Prostate gland (tissue), 2 donors: ENCODE measurements around the gene SNAP29. TPM values are rescaled to one million over a fixed set of nuclear protein-coding genes. Genes with fewer than 3 reads are reported as not detected.

Source experiments
- DNase-seq: peaks from one replicate; pipeline ENCODE4 v3.0.0-alpha.2; 2019; ENCODE audit warnings: low spot score
- H3K27ac ChIP-seq, 2 donors: fragments of 200-600 bp; sonication (generic); 2 replicates each; pipeline ENCODE4 v1.5.1; 2017 to 2019
- H3K27me3 ChIP-seq: fragments of 200-600 bp; sonication (generic); replicated peaks from 2 replicates; pipeline ENCODE4 v1.5.1; 2019; ENCODE audit not compliant: insufficient read depth
- H3K36me3 ChIP-seq, 2 donors: fragments of 200-600 bp; sonication (generic); 1 replicate in 1 of 2; 2 replicates in 1 of 2; pipeline versions ENCODE4 v1.5.1 to v1.8.1; 2017 to 2019
- H3K4me1 ChIP-seq: fragments of 200-600 bp; sonication (generic); replicated peaks from 2 replicates; pipeline ENCODE4 v1.5.1; 2019
- H3K4me3 ChIP-seq, 2 donors: fragments of 200-600 bp; sonication (generic); 2 replicates each; pipeline ENCODE4 v1.5.1; 2017 to 2019
- H3K9me3 ChIP-seq: fragments of 200-600 bp; sonication (generic); 2 replicates; pipeline ENCODE4 v1.5.1; 2017
- POLR2A ChIP-seq: fragments of 450-650 bp; IDR thresholded peaks from one replicate; pipeline ENCODE4 v1.6.1; 2016; ENCODE audit warnings: antibody characterized with exemption, mild to moderate bottlenecking
- POLR2AphosphoS5 ChIP-seq: sonication (generic); formaldehyde crosslinking; IDR thresholded peaks from one replicate; pipeline ENCODE4 v1.6.1; 2017; ENCODE audit warnings: antibody characterized with exemption
- WGBS: methylation state at CpG from one replicate; pipeline ENCODE4 v1.1.5; 2018; 5-methylcytosine and 5-hydroxymethylcytosine counted together
- intact Hi-C: fragments of 100-400 bp; cut with DNase I; formaldehyde crosslinking; loops from one replicate; pipeline ENCODE4 v1.14.2; 2022
- total RNA-seq, 2 donors: library from RNA; depleted of rRNA; stranded (reverse); fragments of >200 nt; gene quantifications; one replicate each; pipeline ENCODE4 v1.1.0, GENCODE V29; 2016
- TF ChIP-seq, protein P1 (sequence below), 4 experiments: fragments of 200-600 bp in 2 of 4; fragments of 450-650 bp in 2 of 4; sonication (generic) in 2 of 4; IDR thresholded peaks; 1 replicate in 3 of 4; 2 replicates in 1 of 4; pipeline ENCODE4 v1.5.1; 2016 to 2019; ENCODE audit warnings: antibody characterized with exemption in 4 of 4, mild to moderate bottlenecking in 2 of 4, moderate library complexity in 2 of 4

Gene SNAP29
- total RNA-seq, 2 donors from 2014 or later: 19.1 to 24.1 TPM

DNA sequence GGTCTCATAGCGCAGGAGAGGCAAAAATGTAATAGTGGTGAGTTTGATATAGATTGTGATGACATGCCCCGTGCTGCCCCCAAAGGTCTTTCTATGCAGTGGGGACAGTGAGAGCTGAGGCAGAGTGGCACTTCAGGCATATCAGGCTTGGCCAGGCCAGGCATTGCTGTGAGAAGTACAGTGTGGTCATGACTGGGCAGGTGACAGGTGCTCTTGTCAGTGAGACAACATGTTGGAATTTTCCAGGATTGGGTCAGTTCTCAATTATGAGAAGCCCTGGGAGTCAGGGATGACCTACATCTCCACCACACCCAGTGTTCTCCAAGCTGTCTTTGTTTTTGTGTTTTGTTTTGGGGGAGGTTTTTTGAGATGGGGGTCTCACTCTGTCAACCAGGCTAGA lies 3.7 kb downstream of the SNAP29 start:
- Histone ChIP-seq H3K9me3 (no peaks in the 10 kb centered on the region), H3K27me3 (no peaks in the 10 kb centered on the region), H3K27ac (no peak overlapping the region), H3K4me1 (peaks cover 6% of the 10 kb centered on the region), H3K36me3 (no peaks in the 10 kb centered on the region), H3K4me3 (no peak overlapping the region)
- intact Hi-C loops: no loop called here
- TF ChIP-seq POLR2AphosphoS5 (no peak), POLR2A (no peak)
- TF ChIP-seq, protein P1, sequence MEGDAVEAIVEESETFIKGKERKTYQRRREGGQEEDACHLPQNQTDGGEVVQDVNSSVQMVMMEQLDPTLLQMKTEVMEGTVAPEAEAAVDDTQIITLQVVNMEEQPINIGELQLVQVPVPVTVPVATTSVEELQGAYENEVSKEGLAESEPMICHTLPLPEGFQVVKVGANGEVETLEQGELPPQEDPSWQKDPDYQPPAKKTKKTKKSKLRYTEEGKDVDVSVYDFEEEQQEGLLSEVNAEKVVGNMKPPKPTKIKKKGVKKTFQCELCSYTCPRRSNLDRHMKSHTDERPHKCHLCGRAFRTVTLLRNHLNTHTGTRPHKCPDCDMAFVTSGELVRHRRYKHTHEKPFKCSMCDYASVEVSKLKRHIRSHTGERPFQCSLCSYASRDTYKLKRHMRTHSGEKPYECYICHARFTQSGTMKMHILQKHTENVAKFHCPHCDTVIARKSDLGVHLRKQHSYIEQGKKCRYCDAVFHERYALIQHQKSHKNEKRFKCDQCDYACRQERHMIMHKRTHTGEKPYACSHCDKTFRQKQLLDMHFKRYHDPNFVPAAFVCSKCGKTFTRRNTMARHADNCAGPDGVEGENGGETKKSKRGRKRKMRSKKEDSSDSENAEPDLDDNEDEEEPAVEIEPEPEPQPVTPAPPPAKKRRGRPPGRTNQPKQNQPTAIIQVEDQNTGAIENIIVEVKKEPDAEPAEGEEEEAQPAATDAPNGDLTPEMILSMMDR (IDR thresholded peaks at IDR 0.05): no peak
- DNase-seq: no peak
- 70% methylated on average over 2 of the region's 2 CpGs for WGBS

DNA sequence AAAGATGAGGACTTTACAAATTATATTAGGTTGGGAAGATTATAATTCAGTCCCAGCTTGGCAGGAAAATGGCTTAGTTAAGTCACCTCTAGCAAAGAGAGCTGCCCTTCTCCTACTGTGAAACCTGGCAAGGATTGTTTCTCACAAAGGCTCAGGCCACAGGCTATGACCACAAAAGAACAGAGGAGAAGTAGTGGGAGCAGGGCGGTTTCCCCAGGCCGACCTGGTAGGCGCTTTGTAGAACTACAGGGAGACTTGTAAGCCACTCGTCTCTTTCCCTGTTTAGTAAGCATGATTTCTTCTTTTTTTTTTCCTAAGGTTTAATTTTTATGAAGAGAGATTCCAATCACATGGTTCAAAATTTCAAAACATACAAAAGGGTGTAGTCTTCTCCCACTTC lies 4.6 kb downstream of the SNAP29 start:
- WGBS: 89% methylated on average over 4 of the region's 4 CpGs
- Histone ChIP-seq H3K36me3 (no peaks in the 10 kb centered on the region), H3K4me1 (peaks cover 3% of the 10 kb centered on the region), H3K4me3 (no peak overlapping the region), H3K9me3 (no peaks in the 10 kb centered on the region), H3K27me3 (no peaks in the 10 kb centered on the region), H3K27ac (no peak overlapping the region)
- intact Hi-C loops: no loop called here
- DNase-seq: no peak
- TF ChIP-seq POLR2AphosphoS5 (no peak), POLR2A (no peak)
- TF ChIP-seq, protein P1 (IDR thresholded peaks at IDR 0.05): no peak

DNA sequence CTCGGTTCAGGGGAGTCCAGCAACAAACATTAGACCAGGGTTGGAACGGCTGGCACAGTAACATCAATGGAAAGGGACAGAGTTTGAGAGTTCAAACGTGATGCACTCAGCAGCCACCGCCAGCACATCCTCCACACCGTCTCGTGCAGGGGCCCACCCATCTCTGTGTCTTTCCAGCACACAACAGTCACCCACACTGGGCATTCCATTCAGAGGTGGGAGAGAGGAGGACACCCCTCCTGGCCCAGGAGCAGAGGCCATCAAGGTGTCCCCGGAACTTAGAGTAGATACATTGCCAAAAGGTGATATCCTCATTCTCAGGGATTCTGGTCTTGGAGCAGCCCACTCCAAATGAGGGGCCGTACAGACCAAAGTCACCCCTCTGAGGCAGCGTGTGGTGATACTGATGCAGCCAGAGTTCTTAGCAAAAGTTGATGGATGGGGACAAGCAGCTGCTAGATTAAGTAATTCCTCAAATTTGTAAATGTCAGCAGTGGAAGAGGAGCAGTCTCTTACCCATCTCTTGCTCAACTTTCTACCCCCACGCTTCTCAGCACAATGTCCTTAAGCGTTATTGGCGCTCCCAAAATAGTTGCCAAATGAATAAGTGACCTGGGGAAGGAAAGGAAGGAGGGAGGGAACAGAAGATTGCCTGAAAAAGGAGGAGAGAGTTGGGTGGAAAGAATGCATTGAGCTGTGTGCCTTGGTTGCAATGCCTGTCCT lies 5.5 kb downstream of the SNAP29 start:
- DNase-seq: no peak
- peaks cover 3% of the 10 kb centered on the region for H3K4me1 ChIP-seq
- no peak overlapping the region for H3K4me3 ChIP-seq
- H3K36me3 ChIP-seq: no peaks in the 10 kb centered on the region
- whole genome bisulfite sequencing: 88% methylated on average over 12 of the region's 12 CpGs
- no peak for TF ChIP-seq POLR2AphosphoS5
- no peak for TF ChIP-seq POLR2A
- TF ChIP-seq, protein P1 (IDR thresholded peaks at IDR 0.05): no peak
- no peaks in the 10 kb centered on the region for H3K27me3 ChIP-seq
- no peaks in the 10 kb centered on the region for H3K9me3 ChIP-seq
- H3K27ac ChIP-seq: no peak overlapping the region
- intact Hi-C loops: no loop called here

DNA sequence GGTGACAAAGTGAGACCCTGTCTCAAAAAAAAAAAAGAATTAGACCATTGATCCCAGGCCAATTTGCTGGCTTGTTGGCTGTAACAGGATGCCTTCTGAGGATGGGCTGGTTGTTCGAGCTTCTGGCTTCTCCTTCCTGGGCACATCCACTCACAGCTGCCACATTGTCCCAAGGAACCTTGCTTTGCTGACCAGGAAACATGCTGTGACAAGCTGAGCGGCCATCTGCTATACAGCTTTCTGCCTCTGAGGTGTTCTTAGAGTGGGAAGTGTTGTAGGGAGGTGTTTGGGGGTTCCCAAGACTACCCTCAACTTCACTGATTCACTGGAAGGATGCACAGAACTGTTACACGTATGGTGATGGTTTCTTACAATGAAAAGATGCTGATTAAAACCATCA lies 6.5 kb downstream of the SNAP29 start:
- intact Hi-C loops: no loop called here
- no peak overlapping the region for H3K27ac ChIP-seq
- DNase-seq: no peak
- H3K36me3 ChIP-seq: no peaks in the 10 kb centered on the region
- no peaks in the 10 kb centered on the region for H3K27me3 ChIP-seq
- no peak overlapping the region for H3K4me3 ChIP-seq
- WGBS: 87% methylated on average over 3 of the region's 3 CpGs
- H3K9me3 ChIP-seq: no peaks in the 10 kb centered on the region
- peaks cover 3% of the 10 kb centered on the region for H3K4me1 ChIP-seq
- no peak for TF ChIP-seq POLR2AphosphoS5
- TF ChIP-seq, protein P1 (IDR thresholded peaks at IDR 0.05): no peak
- TF ChIP-seq POLR2A: no peak

DNA sequence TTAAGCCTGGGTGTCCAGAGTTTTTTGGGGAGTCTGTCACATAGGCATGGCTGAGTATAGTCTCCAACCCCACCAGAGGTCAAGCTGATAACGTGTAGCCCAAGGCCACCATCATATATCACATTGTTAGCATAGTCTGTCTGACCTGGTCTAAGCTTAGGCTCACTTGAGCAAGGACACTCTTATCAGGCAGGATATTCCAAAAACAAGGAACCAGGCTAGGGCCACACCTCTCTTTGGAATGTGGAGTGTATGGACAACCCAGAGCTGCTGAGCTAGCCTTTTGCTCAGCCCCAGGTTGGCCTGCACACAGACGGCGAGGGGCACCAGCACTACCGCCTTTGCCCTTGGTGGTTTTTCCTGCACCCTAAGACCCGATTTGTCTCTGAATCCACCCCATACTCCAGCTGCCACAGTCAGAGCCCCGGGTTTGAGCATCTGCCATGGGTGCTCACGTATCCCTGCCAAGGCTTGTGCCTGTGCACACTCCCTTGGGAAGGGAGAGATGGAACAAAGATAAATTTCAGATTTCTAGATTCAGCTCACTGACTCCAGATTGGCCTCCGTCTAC lies 7.2 kb downstream of the SNAP29 start:
- Histone ChIP-seq H3K4me1 (no peaks in the 10 kb centered on the region), H3K4me3 (no peak overlapping the region), H3K27me3 (no peaks in the 10 kb centered on the region), H3K9me3 (no peaks in the 10 kb centered on the region), H3K36me3 (no peaks in the 10 kb centered on the region), H3K27ac (no peak overlapping the region)
- intact Hi-C loops: no loop called here
- 85% methylated on average over 8 of the region's 8 CpGs for WGBS
- TF ChIP-seq, protein P1 (IDR thresholded peaks at IDR 0.05): no peak
- DNase-seq: no peak
